GM18508 (cell line): ENCODE data around the gene NECTIN1.

ENCODE experiments used
- ATAC-seq: cut with Tn5 transposase; IDR thresholded peaks from one replicate; pipeline ENCODE4 v1.9.1; 2021; ENCODE audit warnings: moderate number of reproducible peaks; ENCODE audit not compliant: insufficient read depth, unreplicated experiment

Gene NECTIN1

GRCh38 chr11:119652907-119653659 lies 75.9 kb downstream of the NECTIN1 start:
- ATAC-seq: no peak

- no peak for ATAC-seq
These were observed 77.0 kb downstream of the NECTIN1 start for GRCh38 chr11:119651802-119652584.

DNA sequence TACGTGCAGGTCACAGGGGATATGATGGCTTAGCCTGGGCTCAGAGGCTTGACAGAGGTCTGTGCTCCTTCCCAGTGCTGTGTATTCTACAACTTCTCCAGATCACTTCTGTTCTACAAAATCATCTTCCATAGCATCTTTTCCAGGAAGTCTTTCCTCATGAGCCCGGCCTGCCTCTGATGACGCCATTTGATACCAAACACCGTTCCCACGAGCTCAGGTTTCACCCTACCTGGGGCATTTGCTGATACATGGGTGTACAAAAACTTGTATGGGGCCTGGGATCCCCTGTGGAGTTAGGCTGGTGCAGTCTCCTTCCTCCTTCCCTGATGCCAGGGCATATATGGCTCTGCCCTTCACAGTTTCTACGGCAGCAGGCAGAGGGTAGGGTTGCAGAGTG lies 78.7 kb downstream of the NECTIN1 start:
- ATAC-seq: no peak

GRCh38 chr11:119647254-119647653 lies 81.7 kb downstream of the NECTIN1 start:
- ATAC-seq: no peak

GRCh38 chr11:119645018-119645417 lies 84.0 kb downstream of the NECTIN1 start:
- ATAC-seq: no peak

GRCh38 chr11:119644502-119644901 lies 84.5 kb downstream of the NECTIN1 start:
- ATAC-seq: no peak

GRCh38 chr11:119643876-119644225 lies 85.1 kb downstream of the NECTIN1 start:
- no peak for ATAC-seq

DNA sequence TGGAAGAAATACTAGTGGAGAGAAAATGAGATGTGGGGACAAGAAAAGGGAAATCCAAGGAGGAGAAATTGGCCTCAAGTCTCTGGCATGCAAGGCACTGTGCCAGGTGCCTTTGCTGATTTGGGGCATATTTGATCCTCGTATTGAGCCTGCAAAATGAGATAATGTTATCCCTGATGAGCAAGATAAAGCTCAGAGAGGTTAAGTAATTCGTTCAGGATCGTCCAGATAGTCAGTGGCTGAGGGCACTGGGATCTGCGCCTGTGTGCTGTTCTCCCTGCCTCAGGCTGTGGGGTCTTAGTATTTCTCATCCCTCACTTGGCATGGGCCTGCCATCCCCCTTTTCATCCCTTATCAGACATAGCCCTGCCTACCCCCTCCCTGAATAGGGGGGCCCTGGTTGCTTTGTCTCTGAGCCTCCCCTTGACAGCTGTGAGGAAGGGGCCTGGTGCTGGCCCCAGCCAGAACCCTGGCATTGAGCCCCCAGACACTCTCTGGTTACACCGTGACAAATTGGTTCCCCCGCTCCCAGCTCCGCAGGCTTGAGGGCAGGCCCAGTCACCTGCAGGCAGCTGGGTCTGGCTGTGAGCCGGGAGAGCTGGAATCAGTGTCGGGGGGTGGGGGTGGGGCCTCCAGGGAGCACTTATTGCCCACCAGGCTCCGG lies 85.7 kb downstream of the NECTIN1 start:
- ATAC-seq: no peak

- ATAC-seq: no peak
These were observed 86.8 kb downstream of the NECTIN1 start for GRCh38 chr11:119641983-119642745.

DNA sequence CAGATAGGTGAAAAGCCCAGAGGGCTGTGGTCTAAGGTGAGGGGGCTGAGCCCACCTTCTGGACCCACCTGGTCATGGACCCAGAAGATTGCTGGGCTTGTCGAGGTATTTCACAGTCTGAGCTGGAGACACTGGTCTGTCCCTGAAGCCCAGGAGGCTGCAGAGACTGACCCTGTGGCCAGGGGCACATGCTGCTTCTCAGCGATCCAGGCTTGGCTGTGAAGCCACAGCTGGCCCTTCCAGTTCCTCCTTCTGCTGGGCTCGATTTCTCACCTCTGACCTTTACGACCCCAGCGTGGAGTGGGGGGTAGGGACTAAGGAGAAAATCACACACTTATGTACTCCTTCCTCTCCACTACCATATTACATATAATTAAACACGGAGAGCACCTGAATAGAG lies 88.5 kb downstream of the NECTIN1 start:
- no peak for ATAC-seq

DNA sequence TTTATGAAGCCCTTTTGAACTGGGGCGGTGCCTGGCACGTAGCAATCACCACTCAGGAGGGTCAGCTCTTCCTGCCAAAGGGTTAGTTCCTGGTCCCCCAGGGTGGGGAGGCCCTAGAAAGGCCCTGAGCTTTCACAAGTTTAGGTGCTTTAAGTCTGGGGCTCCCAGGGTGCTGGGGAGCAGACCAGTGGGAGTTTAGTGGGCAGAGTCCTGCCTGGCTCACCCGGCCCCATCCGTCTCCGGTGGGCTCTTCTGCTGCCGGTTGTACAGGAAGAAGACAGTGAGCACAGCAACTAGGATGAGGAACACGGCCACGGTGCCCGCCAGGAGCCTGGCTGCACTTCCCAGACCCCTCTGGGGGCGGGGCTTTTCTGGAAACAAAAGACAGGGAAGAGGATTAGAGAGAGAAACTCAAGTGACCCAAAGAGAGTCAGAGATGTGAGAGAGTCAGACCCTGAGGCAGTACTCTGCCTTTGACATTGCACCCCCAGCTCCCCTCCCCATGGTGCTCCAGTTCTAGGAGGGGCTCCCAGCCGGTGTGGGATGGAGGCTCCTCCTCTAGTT lies 89.3 kb downstream of the NECTIN1 start:
- no peak for ATAC-seq

GRCh38 chr11:119638851-119639250 lies 90.1 kb downstream of the NECTIN1 start:
- ATAC-seq: no peak

- no peak for ATAC-seq
These were observed 91.5 kb downstream of the NECTIN1 start for GRCh38 chr11:119637481-119637880.

- no peak for ATAC-seq
These were observed 93.2 kb downstream of the NECTIN1 start for GRCh38 chr11:119635776-119636175.

GRCh38 chr11:119635041-119635740 lies 93.8 kb downstream of the NECTIN1 start:
- ATAC-seq: no peak

- no peak for ATAC-seq
These were observed 94.7 kb downstream of the NECTIN1 start for GRCh38 chr11:119634301-119634700.

DNA sequence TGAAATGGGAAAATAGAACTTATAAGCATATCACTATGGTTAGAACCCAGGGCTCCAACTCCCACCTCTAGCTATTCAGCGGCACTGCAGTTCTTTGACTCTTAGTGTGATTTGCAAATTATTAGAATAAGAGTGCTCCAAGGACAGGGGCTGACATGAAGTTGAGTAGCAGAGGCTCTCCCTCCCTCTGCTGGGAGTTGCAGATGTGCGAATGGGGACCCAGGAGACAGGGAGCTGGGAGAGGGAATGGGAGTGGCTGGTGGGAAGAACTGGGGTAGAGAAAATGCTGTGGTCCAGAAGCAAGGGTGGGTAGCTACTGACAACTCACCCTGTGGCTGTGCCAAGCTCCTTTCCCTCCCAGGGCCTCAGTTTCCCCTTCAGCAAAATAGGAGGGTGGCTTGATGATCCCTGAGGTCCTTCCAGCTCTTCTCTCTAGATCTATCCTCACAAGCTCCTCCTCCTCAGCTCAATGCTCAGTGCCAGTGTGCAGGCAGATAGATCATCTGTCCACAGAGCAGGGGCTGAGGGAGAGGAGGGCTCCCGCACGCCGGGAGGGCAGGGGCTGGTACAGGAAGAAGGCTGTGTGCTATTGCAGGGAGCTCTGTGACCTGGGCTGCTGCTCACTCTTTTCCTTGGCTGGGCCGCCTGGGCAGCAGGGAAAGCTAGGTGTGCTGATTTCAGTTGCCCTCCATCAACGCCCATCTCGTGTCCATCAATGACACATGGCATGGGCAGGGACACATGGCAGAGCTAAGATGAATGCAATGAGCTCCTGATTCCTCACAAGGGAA lies 99.0 kb downstream of the NECTIN1 start:
- no peak for ATAC-seq

DNA sequence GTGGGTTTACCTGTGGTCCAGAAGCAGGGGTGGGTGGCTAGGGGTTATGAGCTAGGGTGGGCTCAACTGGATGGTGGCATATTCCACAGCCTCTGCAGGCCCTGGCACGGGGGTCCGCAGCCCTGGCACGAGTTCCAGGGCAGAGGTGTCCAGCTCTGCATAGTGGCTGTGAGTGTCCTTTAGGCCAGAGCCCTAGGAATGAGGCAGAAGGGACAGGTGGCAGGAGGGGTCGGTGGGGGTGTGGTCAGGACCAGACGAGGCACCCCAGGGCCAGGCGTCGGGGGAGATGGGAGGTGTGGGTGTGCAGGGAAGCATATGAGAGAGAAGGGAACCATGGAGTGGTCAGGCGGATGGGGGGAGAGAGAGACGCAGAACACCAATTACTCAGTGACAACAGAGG lies 99.9 kb downstream of the NECTIN1 start:
- no peak for ATAC-seq

DNA sequence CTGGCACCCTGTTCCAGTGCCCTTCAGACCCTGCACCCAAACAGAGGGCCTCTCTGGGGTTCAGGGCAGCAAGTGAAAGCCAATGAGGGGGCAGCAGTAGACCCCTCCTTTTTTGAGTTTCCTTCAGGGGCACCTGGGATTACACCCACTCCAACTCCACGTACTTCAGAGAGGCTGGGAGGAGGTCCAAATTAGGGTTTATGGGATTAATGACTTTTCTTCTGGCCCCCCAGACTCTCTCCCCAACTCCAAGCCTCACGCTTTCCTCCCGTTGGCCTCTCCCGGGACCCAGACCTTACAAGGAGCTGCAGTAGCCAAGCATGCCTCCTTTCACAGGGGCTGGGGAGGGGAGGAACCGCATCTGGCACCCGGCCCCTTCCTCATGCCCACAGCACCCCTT lies 101.7 kb downstream of the NECTIN1 start:
- ATAC-seq: no peak
